Measurements from ENCODE around the gene RASSF3.

DNA sequence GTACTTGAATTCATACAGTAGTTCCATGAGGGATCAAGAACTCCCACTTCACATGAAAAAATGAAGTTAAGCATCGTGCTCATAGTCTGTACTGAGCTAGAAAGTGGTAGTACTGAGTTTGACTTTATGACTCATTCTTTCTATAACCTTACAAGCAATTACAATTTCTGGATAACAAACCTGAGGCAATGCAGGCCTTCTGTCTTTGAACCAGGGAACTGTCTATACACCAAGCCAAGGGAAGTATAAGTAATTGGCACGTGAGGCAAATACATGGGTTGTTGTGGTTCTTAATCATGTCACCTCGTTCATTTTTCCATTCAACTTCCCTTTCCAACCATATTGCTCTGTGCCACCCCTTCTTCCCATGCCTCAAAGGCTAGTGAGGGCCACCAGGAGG lies 132.1 kb downstream of the RASSF3 start:
- TF ChIP-seq POLR2A (IDR thresholded peaks at IDR 0.05): no peak
- TF ChIP-seq, protein P1, sequence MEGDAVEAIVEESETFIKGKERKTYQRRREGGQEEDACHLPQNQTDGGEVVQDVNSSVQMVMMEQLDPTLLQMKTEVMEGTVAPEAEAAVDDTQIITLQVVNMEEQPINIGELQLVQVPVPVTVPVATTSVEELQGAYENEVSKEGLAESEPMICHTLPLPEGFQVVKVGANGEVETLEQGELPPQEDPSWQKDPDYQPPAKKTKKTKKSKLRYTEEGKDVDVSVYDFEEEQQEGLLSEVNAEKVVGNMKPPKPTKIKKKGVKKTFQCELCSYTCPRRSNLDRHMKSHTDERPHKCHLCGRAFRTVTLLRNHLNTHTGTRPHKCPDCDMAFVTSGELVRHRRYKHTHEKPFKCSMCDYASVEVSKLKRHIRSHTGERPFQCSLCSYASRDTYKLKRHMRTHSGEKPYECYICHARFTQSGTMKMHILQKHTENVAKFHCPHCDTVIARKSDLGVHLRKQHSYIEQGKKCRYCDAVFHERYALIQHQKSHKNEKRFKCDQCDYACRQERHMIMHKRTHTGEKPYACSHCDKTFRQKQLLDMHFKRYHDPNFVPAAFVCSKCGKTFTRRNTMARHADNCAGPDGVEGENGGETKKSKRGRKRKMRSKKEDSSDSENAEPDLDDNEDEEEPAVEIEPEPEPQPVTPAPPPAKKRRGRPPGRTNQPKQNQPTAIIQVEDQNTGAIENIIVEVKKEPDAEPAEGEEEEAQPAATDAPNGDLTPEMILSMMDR (IDR thresholded peaks at IDR 0.05): no peak
